HepG2 (cell line): ENCODE data around the gene NECAB2. TPM values are rescaled to one million over a fixed set of nuclear protein-coding genes. Genes with fewer than 3 reads are reported as not detected.

Experiments used
- BRF2 ChIP-seq: sonication (generic); formaldehyde crosslinking; IDR thresholded peaks from 2 replicates; pipeline ENCODE4 v1.8.1; 2022; ENCODE audit warnings: mild to moderate bottlenecking, missing genetic modification reagents
- HHEX ChIP-seq: IDR thresholded peaks from 2 replicates; pipeline ENCODE4 v1.6.1; 2016; ENCODE audit warnings: control low read depth
- IRF2 ChIP-seq: IDR thresholded peaks from 2 replicates; pipeline ENCODE4 v1.6.1; 2018; ENCODE audit warnings: missing genetic modification reagents, missing compliant biosample characterization
- ISL2 ChIP-seq: sonication (generic); formaldehyde crosslinking; IDR thresholded peaks from 2 replicates; pipeline ENCODE4 v1.5.0; 2020; ENCODE audit warnings: missing genetic modification reagents
- ISX ChIP-seq: sonication (generic); formaldehyde crosslinking; conservative IDR thresholded peaks from 2 replicates; pipeline ENCODE4 v1.5.0; 2020; ENCODE audit warnings: missing genetic modification reagents
- KDM5A ChIP-seq: fragments of 200-600 bp; sonication (generic); IDR thresholded peaks from 2 replicates; pipeline ENCODE4 v1.7.0; 2018; ENCODE audit warnings: antibody characterized with exemption, mild to moderate bottlenecking, low read length, borderline replicate concordance
- PRDM15 ChIP-seq: sonication (generic); formaldehyde crosslinking; IDR thresholded peaks from 2 replicates; pipeline ENCODE4 v1.4.0; 2020; ENCODE audit warnings: missing genetic modification reagents
- RAD21 ChIP-seq: fragments of 450-650 bp; formaldehyde crosslinking; IDR thresholded peaks from 2 replicates; pipeline ENCODE4 v1.5.0; 2020; ENCODE audit warnings: mild to moderate bottlenecking
- RFXANK ChIP-seq: IDR thresholded peaks from 2 replicates; pipeline ENCODE4 v1.6.1; 2016
- RXRB ChIP-seq: IDR thresholded peaks from 2 replicates; pipeline ENCODE4 v1.6.1; 2016; ENCODE audit warnings: borderline replicate concordance, missing genetic modification reagents, missing compliant biosample characterization
- ZNF331 ChIP-seq: sonication (generic); formaldehyde crosslinking; IDR thresholded peaks from 2 replicates; pipeline ENCODE4 v1.4.0; 2020; ENCODE audit warnings: missing genetic modification reagents
- ZNF431 ChIP-seq: sonication (generic); formaldehyde crosslinking; IDR thresholded peaks from 2 replicates; pipeline ENCODE4 v1.9.0; 2022; ENCODE audit warnings: missing genetic modification reagents, low read depth, mild to moderate bottlenecking, borderline replicate concordance
- ZNF484 ChIP-seq: sonication (generic); formaldehyde crosslinking; IDR thresholded peaks from 2 replicates; pipeline ENCODE4 v1.5.1; 2020; ENCODE audit warnings: mild to moderate bottlenecking, low read depth, missing genetic modification reagents, borderline replicate concordance
- ZNF841 ChIP-seq: sonication (generic); formaldehyde crosslinking; IDR thresholded peaks from 2 replicates; pipeline ENCODE4 v1.8.1; 2023; ENCODE audit warnings: missing genetic modification reagents, borderline replicate concordance
- polyA plus RNA-seq, 8 experiments: library from polyadenylated mRNA; depleted of rRNA in 3 of 8; stranded (reverse) in 7 of 8; unstranded in 1 of 8; fragments of >200 nt; fragmentation: Illumina TruSeq in 4 of 8; extraction: Trizol in 4 of 8; gene quantifications; 2 replicates each; pipeline versions ENCODE4 v1.2.1 to v1.2.3, GENCODE V29; 2011 to 2016; ENCODE audit warnings: low read depth in 4 of 8, missing spikeins in 1 of 8, mixed read lengths in 1 of 8; ENCODE audit not compliant: insufficient read depth in 1 of 8
- total RNA-seq, 5 experiments: library from RNA; depleted of rRNA; stranded (reverse); fragments of >200 nt; fragmentation: Illumina TruSeq; extraction: Trizol; gene quantifications; 2 replicates each; pipeline ENCODE4 v1.2.3, GENCODE V29; 2016; ENCODE audit warnings: low read depth in 1 of 5

NECAB2 gene
- total and polyA plus RNA-seq, 2 of the 13 experiments (the other 11 are each of a cell fraction or from before 2014, with no cell fraction given): 0.21 to 0.49 TPM

DNA sequence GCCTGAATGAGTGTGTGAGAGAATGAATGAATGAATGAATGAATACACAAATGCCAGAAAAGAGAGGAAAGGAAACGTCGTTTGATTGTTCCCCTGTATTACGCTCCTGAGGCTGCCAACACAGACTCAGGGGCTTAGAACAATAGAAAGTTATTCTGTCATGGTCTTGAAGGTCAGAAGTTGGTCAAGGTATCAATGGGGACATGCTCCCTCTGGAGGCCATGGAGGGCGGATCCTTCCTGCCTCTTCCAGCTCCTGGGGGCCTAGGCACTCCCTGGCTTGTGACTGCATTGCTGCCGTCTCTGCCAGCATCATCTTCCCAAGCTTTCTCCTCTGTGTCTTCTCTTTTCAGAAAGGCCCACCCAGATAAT, 76.1 kb downstream of the NECAB2 start (continued):
- TF ChIP-seq ZNF484 (CRISPR knock-in tag) (no peak), HHEX (peak; percentile 13; the same call in 1 of the 2 replicates), RFXANK (no peak), RAD21 (CRISPR knock-in tag) (peak; percentile 61), ZNF841 (CRISPR knock-in tag) (no peak), ISX (CRISPR knock-in tag) (no peak), BRF2 (CRISPR knock-in tag) (no peak), ISL2 (no peak), PRDM15 (CRISPR knock-in tag) (no peak), KDM5A (no peak), ZNF431 (CRISPR knock-in tag) (no peak), IRF2 (no peak; the same call in 1 of the 2 replicates), RXRB (CRISPR knock-in tag) (0 out of 2 replicates have a peak, but pooled peaks have one; percentile 33), ZNF331 (CRISPR knock-in tag) (0 out of 2 replicates have a peak, but pooled peaks have one; percentile 30)
